ENCODE measurements around the gene SLC39A6.
"Not testable (repeated sequence)": the region's sequence is repeated elsewhere in the genome, so short reads cannot be mapped to it uniquely, and the experiment has no call there.

The SLC39A6 gene

DNA sequence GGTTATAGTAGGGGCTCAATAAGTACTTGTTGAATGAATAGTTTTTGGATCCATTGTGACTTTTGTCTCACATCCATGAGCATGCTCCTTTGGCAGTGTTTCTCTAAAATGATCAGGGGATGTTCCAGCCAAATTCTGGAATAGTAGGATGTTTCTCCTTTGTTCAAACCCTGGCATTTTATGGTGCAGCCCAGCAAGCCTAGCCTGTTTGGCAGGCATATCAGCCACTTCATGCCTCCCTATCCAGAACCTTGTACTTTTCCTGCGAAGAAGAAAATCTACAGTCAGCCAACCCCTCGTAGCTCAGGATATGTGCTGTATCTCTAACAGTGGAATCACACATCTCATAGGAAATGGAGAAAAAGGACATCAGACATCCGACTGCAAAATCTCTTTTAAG, 34.7 kb downstream of the SLC39A6 start:
- DNase-seq: no peak

DNA sequence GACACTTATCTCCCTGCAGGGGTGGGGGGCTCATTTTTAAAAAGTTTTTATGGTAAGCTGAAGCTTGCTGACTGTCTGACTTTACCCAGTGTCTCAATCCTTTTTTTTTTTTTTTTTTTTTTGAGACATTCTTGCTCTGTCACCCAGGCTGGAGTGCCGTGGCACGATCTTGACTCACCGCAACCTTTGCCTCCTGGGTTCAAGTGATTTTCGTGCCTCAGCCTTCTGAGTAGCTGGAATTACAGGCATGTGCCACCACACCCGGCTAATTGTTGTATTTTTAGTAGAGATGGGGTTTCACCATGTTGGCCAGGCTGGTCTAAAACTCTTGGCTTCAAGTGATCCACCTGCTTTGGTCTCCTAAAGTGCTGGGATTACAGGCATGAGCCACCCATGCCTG, 37.0 kb downstream of the SLC39A6 start:
- not testable (repeated sequence) for DNase-seq

DNA sequence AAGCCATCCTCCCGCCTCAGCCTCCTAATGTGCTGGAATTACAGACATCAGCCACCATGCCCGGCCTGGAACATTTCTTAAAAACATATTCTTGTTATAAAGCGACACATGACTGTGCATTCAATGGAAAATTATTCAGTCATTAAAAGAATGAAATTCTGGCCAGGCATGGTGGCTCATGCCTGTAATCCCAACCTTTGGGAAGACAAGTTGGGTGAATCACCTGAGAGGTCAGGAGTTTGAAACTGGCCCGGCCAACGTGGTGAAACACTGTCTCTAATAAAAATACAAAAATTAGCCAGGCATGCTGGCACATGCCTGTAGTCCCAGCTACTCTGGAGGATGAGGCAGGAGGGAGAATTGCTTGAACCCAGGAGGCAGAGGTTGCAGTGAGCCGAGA, 40.1 kb downstream of the SLC39A6 start:
- no peak for DNase-seq

DNA sequence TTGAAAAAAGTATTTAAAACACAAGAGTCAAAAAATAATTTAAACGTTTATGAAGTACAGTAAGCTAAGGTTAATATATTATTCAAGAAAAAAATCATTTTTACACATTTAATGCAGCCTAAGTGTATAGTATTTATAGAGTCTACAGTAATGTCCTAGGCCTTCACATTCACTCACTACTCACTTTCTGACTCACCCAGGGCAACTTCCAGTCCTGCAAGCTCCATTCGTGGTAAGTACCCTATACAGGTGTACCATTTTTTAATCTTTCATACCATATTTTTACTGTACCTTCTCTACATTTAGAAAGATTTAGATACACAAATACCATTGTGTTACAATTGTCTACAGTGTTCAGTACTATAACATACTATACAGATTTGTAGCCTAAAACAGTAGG, 40.9 kb downstream of the SLC39A6 start:
- DNase-seq: no peak

DNA sequence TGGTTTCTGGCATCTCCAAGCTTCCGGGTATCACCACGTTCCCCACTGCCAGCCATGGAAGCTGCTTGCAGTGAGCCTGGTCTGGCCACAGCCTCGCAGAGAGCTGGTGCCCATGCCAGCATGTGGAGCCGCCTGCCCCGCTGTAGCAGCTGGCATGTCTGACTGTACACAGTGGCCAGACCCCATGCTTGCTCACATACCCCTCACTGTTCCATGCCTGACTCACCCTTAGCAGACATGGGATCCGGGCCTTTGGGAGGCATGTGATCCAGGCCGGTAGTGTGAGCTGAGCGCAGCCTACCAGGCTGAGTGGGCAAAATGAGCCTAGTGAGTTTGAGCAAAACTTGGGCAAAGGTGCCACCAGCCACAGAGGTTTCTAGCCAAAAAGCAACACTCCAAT, 43.0 kb downstream of the SLC39A6 start:
- no peak for DNase-seq

DNA sequence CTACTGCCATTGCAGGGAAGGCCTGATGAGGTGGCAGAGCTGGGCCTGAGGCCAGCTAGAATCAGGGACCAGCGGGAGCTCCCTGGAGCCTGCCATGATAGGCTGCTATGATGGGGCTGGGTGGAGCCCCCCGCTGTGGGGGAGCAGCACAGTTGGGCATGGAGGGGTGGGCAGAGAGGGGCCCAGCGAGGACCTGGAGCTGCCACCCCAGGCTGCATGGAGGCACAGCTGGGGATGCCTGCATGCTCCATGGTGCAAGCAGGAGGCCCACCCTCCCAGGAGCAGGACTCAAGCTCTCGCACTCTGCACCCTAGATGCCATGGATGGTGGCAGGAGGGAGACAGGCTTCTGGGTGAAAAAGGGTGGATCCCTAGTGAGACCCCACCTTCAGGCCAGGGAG, 43.9 kb downstream of the SLC39A6 start:
- no peak for DNase-seq

DNA sequence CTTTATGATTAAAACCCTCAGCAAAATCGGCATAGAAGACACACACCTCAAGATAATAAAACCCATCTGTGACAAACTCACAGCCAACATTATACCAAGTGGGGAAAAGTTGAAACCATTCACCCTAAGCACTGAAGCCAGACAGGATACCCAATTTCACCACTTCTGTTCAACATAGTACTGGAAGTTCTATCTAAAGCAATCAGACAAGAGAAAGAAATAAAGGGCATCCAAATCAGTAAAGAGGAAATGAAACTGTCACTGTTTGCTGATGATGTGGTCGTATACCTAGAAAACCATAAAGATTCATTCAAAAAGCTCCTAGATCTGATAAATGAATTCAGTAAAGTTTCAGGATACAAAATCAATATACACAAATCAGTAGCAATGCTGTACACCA, 45.4 kb downstream of the SLC39A6 start:
- no peak for DNase-seq

DNA sequence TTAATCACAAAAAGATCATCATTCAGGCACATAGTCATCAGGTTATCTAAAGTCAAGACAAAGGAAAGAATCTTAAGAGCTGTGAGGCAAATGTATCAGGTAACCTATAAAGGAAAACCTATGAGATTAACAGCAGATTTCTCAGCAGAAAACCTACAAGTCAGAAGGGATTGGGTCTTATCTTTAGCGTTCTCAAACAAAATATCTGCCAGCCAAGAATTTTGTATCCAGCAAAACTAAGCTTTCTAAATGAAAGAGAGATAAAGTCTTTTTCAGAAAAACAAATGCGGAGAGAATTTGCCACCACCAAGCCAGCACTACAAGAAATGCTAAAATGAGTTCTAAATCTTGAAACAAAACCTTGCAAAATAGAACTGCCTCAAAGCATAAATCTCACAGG, 48.0 kb downstream of the SLC39A6 start:
- DNase-seq: not testable (repeated sequence)

DNA sequence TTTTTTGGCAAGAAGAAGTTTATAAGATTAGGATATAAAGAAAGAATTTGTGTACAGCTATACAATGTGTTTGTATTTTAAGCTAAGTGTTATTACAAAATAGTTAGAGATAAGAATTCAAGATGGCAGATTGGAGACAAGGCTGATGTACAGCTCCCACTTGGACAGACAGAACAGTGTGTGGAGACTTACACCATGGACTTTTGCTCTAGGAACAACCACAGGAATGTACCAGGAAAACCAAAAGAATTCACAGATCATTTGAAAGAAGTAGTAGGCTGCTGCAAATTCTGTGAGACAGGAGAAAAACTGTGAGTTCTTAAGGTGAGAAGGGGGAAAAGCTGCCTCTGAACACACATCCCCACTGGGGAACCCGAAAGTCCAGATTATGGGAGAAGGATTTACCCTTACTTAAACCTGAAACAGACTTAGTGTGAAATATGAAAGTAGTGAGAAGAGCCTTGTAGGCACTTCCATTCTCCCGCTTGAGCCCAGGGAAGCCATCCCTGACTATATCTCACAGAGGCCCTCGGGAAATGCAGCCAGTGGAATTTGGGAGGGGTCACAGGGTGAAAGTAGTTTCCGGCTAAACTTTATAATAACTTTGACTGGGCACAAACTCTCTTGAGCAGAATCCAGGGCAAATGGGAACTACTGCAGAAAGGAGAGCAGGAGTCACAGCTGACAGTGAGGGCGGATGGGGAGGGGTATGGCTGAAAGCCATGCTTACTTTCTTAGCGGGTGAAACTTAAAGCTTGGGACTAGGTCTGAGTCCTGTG, 50.2 kb downstream of the SLC39A6 start:
- no peak for DNase-seq

DNA sequence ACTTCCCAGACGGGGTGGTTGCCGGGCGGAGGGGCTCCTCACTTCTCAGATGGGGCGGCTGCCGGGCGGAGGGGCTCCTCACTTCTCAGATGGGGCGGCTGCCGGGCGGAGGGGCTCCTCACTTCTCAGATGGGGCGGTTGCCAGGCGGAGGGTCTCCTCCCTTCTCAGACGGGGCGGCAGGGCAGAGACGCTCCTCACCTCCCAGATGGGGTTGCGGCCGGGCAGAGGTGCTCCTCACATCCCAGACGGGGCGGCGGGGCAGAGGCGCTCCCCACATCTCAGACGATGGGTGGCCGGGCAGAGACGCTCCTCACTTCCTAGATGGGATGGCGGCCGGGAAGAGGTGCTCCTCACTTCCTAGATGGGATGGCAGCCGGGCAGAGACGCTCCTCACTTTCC, 51.4 kb downstream of the SLC39A6 start:
- DNase-seq: not testable (repeated sequence)

DNA sequence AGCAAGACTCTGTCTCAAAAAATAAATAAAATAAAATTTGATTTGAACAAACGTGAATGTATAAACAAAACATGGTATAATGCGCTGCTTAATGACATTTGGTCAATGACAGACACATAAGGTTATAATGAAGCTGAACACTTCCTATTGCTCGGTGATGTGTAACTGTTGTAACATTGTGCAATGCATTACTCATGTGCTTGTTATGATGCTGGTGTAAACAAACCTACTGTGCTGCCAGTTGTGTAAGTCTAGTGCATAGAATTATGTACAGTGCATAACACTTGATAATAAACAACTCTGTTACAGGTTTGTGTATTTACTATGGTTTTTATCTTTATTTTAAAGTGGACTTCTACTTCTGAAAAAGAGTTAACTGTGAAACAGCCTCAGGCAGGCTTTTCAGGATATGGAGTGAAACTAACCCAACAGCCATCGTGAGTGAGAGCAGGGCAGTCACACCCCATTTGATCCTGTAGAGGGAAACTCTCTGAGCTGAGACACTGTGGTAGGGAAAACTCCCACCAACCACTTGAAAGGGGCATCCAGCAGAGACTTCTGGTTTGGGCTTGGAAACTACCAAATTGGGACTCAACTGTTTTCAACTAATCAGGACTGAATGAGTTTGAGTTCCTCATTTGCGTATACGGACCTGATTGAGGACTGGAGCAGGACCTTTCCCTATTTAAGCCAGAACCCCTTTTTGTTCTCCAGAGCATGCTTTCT, 53.1 kb downstream of the SLC39A6 start:
- no peak for DNase-seq

DNA sequence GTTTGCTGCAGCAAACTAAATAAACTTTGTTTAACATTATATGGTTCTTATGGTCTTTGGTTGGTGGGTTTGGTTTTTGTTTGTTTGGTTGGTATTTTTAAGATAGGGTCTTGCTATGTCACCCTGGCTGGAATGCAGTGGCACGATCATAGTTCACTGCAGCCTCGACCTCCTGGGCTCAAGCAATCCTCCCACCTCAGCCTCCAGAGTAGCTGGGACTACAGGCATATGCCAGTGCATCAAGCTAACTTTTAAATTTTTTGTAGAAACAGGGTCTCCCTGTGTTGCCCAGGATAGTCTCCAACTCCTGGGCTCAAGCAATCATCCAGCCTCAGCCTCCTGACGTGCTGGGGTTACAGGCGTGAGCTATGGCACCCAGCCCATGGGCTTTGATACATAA, 54.7 kb downstream of the SLC39A6 start:
- DNase-seq: no peak

DNA sequence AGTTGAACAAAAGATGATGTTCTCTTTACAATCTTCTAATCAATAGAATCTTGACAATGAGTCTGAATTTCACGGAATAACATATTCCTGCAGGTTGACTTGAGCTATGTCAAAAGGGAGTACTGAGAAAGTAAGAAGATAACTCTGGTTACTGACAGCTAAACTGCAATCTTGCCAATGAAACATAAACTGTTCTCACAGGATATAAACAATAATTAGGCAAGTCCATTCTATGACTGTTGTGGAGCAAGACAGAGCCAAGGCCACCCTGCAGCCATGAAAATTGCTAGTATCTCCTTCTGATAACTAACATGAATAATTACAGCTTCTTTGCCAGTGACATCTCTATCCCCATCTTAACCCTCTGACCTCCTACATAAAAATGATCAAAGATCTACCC, 55.5 kb downstream of the SLC39A6 start:
- DNase-seq: no peak

DNA sequence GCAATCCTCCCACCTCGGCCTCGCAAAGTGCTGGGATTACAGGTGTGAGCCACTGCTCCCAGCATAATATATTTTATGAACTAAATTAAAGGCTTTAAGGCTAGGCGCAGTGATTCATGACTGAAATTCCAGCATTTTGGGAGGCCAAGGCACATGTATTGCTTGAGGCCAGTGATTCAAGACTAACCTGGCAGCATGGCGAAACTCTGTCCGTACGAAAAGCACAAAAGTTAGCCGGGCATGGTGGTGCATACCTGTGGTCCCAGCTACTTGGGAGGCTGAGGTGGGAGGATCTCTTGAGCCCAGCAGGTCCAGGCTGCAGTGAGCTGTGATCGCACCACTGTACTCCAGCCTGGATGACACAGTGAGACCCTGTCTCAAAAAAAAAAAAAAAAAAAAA, 56.7 kb downstream of the SLC39A6 start:
- DNase-seq: not testable (repeated sequence)

DNA sequence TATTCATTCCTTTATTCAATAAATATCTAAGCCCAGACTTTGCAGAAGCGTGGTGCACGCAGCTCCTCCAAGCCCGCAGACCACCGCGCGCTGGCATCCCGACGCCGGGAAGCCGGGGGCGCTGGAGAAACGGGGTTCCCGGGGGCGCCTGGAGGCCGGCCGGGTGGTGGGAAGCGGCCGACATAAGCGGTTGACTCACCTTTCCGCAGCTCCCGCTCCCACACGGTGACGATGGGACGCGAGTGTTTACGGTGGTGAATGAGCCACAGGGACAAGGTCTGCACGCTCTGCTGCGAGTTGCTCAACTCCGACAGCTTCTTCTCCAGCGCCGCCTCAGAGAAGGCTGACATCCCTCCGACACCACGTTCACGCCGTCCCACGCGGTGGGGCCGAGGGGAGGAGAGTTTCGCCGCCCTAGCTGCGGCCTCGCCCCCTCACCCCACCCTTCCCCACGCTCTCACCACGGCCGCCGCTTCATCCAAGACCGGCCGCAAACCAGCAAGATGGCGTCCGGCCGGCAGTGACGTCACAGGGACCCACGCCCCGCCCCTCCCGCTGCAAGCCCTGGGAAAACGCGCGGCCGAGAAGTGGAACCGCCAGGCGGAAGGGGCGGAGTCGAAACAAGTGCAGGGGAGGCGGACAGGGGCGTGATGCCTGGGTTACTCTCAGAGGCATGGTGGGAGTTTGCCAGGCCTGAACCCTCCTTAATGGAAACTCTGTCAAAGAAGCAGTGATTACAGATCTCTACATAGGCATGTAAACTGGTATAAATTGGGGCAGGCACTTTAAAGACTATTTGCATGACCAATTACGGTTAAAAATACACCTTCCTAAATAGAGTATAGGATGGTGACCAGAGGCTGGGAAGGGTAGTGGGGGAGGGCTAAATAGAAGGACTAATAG, 61.8 kb downstream of the SLC39A6 start, which contains the start of gene RPRD1A:
Gene RPRD1A, minus strand, starts transcription at position 505 of the 903 bp plus-strand sequence. Its CDS starts 155 bp downstream, at position 350.
- DNase-seq: peak; percentile 78

DNA sequence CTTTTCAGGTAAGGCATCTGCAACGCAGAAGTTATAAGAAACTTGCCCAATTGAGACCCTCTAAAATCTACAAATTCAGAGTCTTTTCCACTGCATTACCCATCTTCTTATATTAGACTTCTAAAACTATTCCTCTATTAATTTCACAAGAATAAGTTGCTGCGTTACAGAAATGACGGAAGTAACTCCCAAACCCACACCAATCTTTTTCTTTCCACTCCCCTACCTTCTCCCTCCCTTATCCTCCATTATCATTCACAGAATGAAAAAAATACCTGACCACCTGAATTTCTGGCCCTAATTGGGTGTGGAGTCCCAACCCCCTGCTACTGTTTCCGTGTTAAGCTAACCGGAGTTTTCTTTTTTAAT, 62.5 kb downstream of the SLC39A6 start:
- DNase-seq: no peak

DNA sequence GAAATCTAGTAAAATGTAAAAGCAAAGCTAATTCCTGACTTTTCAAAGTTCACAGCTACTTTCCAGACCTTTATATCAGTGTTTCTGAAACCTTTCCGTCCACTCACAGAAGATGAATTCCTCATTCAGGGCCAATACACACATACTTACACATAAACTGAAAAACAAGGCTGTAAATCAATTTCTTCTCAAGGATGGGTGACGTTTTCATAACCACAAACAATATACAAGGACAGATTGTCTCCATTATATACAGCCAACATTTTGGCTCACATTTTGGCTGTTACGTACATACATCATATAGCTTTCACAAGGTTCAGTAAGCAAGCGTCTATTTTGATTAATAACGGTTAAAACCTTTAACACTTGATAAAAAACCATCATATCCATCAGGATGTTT, 63.1 kb downstream of the SLC39A6 start:
- DNase-seq: no peak

DNA sequence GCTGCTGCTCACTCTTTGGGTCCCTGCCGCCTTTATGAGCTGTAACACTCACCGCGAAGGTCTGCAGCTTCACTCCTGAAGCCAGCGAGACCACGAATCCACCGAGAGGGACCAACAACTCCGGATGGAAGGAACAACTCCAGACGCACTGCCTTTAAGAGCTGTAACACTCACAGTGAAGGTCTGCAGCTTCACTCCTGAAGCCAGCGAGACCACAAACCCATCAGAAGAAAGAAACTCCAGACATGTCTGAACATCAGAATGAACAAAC, 64.4 kb downstream of the SLC39A6 start:
- not testable (repeated sequence) for DNase-seq

DNA sequence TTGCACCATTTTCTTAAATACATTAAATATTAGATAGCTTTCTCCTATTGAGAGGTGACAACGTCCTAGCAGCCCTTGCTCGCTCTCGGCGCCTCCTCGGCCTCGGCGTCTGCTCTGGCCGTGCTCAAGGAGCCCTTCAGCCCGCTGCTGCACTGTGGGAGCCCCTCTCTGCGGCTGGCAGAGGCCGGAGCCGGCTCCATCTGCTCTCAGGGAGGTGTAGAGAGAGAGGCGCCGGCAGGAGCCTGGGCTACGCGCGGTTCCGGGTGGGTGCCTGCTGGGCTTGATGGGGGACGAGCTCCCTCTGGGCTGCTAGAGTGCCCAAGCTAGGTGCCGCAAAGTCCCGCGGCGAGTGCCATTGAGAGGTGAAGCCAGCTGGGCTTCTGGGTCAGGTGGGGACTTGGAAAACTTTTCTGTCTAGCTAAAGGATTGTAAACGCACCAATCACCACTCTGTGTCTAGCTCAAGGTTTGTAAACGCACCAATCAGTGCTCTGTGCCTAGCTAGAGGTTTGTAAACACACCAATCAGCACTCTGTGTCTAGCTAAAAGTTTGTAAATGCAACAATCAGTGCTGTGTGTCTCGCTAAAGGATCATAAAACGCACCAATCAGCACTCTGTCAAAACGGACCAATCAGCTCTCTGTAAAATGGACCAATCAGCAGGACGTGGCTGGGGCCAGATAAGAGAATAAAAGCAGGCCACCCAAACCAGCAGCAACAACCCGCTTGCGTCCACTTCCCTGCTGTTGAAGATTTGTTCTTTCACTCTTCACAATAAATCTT, 64.9 kb downstream of the SLC39A6 start:
- DNase-seq: no peak

DNA sequence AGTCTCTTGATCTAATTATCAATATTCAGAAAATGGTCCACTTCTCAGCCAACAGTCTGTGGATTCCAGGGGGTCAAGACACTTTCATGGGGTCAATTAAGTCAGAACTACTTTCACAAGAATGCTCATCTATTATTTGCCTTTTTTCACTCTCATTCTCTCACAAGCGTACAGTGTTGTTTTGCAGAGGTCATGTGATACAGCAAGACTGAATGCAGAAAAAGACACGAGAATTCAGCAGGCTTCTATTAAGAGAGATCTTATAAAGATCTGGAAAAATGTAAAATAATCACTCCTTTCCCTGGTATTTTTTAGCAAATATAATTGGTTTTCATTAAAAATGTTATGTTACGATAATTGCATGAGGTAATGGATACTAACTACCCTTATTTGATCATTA, 70.5 kb downstream of the SLC39A6 start:
- DNase-seq: no peak
